Stimulated activated CD8-positive, alpha-beta memory T cell treated with anti-CD3 and anti-CD28 coated beads, Interleukin-4, amount 100 ng/mL, for 48 hours (primary cell): ENCODE results near the gene GALNTL6.

Source experiments
- DNase-seq: peaks from one replicate; pipeline ENCODE4 v3.0.0-alpha.2; 2020

Gene GALNTL6

DNA sequence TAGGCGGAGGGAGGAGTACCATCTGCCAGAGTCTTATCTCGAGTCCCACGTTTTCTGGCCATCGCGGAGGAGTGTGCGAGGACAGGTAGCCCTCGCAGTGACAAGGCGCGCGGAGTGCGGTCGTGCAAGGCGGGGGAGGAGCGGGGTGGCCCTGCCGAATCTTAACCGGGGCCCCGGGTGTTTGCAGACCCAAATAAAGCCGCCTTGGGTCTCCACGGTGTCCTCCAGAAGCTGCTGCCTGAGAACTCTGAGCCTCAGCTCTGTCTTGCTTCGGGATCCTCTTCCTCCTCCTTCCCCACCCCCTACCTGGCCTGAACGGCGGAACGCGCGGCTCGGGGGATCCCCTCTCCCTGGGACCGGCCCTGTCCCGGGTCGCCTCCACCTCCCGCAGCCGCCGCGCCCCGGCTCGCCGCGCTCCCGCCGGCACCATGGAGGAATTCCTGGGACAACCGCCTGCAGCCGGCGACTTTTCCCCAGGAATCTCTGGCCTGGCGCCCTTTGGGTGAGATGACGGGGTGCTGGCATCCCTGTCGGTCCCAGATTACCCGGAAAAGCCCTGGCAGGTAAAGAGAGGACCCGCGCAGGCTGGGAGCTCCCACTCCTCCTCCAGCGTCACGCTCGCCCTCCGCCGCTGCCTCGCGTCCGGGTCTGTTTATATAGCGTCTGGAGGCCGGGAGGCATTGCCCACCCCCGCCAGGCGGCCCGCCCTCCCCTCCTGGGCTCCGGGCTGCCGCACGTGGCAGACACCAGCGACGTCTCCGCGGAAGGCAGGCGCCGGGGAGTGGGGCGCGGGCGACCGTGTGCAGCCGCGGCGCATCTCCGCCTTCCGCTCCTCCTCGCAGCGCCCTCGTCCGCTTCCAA lies at the start of gene GALNTL6:
GALNTL6 (plus strand) TSS at position 740 of the 861 bp plus-strand sequence.
- no peak for DNase-seq

DNA sequence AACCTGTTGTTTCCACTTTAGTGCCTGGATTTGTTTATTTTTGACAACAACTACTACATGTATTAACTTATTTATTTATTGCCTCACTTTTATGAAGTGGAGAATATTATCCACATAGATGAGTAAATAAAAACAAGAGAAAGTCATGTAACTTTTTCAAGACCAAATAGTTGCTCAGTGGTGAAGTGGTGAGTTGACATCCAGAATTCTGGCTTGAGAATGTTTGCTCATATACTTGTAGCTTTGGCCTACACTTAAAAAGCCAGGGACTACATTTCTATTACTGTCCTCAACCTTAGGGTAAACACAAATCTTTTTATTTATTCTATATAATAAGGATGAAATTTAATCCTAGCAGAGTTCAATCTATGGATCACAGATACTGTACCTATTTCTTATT lies 47.7 kb upstream of the GALNTL6 start:
- DNase-seq = no peak

DNA sequence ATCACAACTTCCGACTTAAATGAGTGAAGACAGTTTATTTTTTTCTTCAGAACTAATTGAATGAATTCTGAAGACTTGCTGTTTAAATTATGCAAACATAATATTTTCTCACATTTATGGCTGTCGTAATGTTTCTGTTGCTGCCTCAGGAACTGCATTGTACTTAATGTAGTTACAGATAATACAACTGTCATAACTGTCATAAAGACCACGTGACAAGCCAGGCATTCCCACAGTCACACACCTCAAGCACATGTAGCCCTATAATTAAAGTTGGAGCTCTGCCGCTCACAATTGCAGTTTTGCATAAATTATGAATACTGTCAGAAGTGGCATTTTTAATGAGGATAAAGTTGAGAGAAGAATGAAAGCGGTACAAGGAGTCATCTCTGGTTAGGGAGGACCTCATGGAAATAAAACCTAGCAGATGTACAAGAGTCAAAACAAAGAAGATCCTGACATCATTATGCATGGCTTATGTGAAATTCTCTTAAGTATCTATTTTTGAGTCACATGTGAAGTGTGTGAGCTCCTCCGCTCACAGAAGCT lies 38.5 kb upstream of the GALNTL6 start:
- no peak for DNase-seq

- DNase-seq = no peak
These were observed 33.9 kb upstream of the GALNTL6 start for GRCh38 chr4:171779301-171779700.

- DNase-seq = no peak
These were observed 27.8 kb upstream of the GALNTL6 start for GRCh38 chr4:171785388-171785787.

DNA sequence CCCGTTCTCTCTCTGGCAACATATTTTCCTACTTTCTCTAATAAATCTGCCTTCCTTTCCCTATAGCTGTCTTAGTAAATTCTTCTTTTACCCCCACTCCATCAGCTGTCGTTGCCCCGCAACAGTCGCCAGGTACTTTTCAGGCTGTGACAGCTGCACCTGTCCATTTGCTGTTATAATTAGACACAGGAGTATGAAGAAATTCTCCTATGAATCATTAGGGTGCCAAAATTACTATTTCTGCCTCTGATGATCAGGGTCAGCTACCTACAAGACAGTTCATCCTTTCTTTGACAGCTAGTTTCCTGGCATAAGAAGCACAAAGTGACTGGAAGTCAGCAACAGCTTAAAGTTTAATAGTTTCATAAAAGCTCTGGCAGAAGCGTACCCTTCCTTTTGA lies 19.5 kb upstream of the GALNTL6 start:
- DNase-seq = no peak

DNA sequence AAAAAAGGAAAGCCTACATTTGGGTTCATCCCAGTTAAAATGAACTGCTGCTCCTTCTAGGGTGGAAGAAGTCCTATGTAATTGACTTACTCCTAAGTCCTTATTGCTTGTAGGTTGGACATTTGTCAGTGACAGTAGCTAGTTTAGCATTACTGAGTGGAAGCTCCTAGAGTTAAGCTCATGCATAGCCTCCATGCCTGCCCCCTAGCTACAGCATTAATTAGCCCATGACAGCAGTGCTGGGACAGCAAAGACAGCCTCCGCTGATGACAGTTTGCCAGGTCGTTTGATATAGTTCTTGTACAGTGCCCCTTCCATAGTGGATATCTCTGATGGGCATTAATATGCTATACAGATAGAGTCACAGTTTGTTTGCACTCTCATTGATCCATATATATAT lies 18.7 kb upstream of the GALNTL6 start:
- DNase-seq = no peak

GRCh38 chr4:171809854-171810253 lies 3.4 kb upstream of the GALNTL6 start:
- no peak for DNase-seq

- no peak for DNase-seq
These were observed 905 bp upstream of the GALNTL6 start for GRCh38 chr4:171812333-171812664.

- DNase-seq = no peak
These were observed 484 bp downstream of the GALNTL6 start for GRCh38 chr4:171813526-171814250.

GRCh38 chr4:171814545-171814944 lies 1.3 kb downstream of the GALNTL6 start:
- no peak for DNase-seq

GRCh38 chr4:171817026-171817425 lies 3.8 kb downstream of the GALNTL6 start:
- no peak for DNase-seq

- no peak for DNase-seq
These were observed 21.4 kb downstream of the GALNTL6 start for GRCh38 chr4:171834640-171835039.

GRCh38 chr4:171843456-171843855 lies 30.3 kb downstream of the GALNTL6 start:
- DNase-seq = no peak

GRCh38 chr4:171846232-171846631 lies 33.0 kb downstream of the GALNTL6 start:
- peak; percentile 26 for DNase-seq

DNA sequence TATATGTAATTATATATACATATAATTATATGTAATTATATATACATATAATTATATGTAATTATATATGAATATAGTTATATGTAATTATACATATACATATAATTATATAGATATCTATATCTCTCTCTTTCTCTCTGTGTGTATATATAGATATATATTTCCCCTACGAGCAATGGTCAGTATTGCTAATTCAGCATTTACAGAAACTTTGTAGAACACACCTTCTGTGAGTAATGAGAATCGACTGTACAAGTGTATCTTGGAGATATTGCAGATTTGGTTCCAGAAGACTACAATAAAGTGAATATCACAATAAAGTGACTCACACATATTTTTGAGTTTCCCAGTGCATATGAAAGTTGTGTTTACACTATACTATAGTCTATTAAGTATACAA lies 33.7 kb downstream of the GALNTL6 start:
- DNase-seq = no peak

DNA sequence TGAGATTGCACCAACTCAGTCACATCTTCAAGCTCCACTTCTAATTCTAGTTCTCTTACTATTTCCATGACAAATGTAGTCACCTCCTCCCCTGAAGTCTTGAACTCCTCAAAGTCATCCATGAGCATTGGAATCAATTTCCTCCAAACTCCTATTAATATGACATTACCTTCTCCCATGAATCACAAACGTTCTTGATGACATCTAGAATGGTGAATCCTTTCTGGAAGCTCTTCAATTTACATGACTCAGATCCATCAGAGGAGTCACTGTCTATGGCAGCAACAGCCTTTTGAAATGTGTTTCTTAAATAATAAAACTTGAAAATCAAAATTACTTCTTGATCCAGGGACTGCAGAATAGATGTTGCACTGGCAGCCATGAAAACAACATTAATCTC lies 34.5 kb downstream of the GALNTL6 start:
- DNase-seq = no peak

GRCh38 chr4:171849686-171850222 lies 36.5 kb downstream of the GALNTL6 start:
- no peak for DNase-seq

DNA sequence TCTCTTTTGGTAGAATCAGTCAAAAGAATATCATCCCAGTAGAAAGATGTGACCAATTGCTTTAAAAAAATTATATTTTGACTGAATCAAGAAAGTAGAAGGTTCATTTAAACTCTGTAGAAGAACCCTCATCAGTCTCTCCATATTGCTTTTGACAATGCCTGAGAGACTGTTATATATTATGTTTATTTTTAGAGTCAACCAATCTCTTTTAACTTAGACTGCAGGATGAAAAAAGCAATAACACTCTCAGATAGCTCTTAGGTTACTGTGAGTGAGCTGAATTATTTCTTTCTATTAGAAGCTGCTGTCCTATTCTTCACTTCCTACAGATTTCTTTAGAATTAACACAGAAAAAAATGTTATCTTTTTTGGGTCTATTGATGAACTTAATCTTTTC lies 38.1 kb downstream of the GALNTL6 start:
- DNase-seq = no peak

DNA sequence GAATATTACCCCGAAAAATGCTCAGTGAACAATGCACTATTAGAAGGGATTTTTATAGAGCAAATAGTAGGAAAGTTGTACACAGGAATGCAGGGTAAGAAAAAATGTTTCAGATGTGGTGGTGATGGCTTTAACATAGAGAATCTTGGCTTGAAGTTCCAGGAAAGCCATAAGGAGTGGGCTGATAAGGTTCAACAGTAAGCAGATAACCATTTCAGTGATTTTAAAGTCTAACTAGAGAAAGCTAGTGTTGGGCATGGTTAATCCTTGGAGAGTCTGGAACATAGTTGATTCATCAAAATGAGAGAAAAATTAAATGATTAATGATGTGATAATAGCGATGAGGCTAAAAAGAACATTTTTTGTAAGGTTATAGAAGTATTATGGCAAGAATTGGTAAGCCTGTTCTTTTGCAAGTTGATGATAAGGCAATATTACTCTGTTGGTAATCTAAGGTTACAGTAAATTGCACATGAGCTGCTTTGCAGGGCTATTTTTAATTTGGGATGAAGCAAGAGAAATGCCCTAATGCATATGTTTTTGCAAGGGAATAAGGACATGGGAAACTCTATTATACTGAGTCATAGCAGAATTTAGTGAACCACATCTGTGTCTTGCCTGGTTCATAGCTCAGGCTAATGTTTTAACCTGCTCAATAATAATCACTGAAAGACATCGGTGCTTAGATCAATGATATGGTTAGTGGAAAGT lies 44.3 kb downstream of the GALNTL6 start:
- DNase-seq = no peak

DNA sequence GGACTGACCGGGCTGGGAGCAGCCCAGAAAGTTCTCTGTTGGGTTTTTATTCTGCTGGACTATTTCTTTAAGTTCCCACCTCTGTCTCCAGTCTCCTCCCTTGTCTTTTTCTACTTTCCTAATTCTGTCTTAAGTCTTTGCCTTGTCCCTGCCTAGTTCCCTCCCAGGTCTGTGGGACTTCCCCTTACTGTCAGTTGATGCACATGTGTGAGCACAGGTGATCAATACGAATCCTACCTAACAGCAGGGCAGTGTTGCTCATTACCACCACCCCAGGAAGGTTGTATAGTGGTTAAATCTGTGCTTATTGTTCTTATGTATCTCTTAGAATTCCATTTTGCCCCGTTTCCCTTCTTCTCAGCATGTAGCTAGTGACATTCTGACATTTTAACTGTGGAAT lies 62.1 kb downstream of the GALNTL6 start:
- no peak for DNase-seq

- DNase-seq = no peak
These were observed 63.4 kb downstream of the GALNTL6 start for GRCh38 chr4:171876636-171877035.

- DNase-seq = no peak
These were observed 66.9 kb downstream of the GALNTL6 start for GRCh38 chr4:171880136-171880535.
